ENCODE data around the gene WAPL. TPM values are rescaled to one million over a fixed set of nuclear protein-coding genes. Genes with fewer than 3 reads are reported as not detected.

The WAPL gene
- total and polyA plus RNA-seq, 2 of the 8 experiments (the other 6 are each of a cell fraction or from before 2014, with no cell fraction given): 12.8 to 48.1 TPM

GRCh38 chr10:86533328-86533727, 11.7 kb upstream of the WAPL start:
- ChIA-PET CTCF (ENCODE audit: partially characterized antibody) (interaction anchor here (1.7 to 3.0 kb wide), 3 partner anchors 10 to 52 kb away, joined by 4 to 25 read pairs (median 15); partner anchors contain the start of gene WAPL), POLR2A (ENCODE audit: partially characterized antibody) (interaction anchor here (0.6 kb wide), 1 partner anchor 10 kb away, joined by 3 read pairs; no protein-coding TSS in a partner anchor)
- H2AFZ ChIP-seq (ENCODE audit: low read length): no peak overlapping the region
- H3K23ac ChIP-seq (ENCODE audit: insufficient read length): no peak overlapping the region
- 0 out of 2 replicates have a peak overlapping the region, but pooled peaks have one; percentile 9 for H2BK15ac ChIP-seq (ENCODE audit: low read length)
- no peak overlapping the region for H3K56ac ChIP-seq (replicated peaks; ENCODE audit: insufficient read length, low read depth, low read length)
- H3K36me3 ChIP-seq (ENCODE audit: control insufficient read depth in 2 of 4, insufficient read depth in 4 of 4, low read length in 3 of 4): no peaks in the 10 kb centered on the region
- H3K4ac ChIP-seq (replicated peaks; ENCODE audit: insufficient read length, low read depth, low read length): no peak overlapping the region
- no peak overlapping the region for H3K14ac ChIP-seq (ENCODE audit: insufficient read length)
- 0 out of 2 replicates have a peak overlapping the region, but pooled peaks have one; percentile 17 for H2AK5ac ChIP-seq (ENCODE audit: low read depth, low read length)
- H3K79me2 ChIP-seq (ENCODE audit: control insufficient read depth in 1 of 2, insufficient read depth in 2 of 2, low read length in 2 of 2): no peaks in the 10 kb centered on the region
- H4K91ac ChIP-seq (replicated peaks; ENCODE audit: insufficient read length, low read length): no peak overlapping the region
- FAIRE-seq: no peak
- H3K9me3 ChIP-seq (ENCODE audit: insufficient read depth in 2 of 2, low read depth in 1 of 2, low read length in 1 of 2): no peaks in the 10 kb centered on the region
- no peak overlapping the region for H3K4me2 ChIP-seq (ENCODE audit: insufficient read depth in 1 of 2, low read depth in 2 of 2, low read length in 2 of 2)
- H4K8ac ChIP-seq (ENCODE audit: extremely low read depth, insufficient read depth, low read length): no peak overlapping the region
- DNase-seq (ENCODE audit: low read depth in 1 of 2, low spot score in 2 of 2): no peak
- no peak overlapping the region for H4K5ac ChIP-seq (ENCODE audit: insufficient read length, low read depth, low read length)
- no peaks in the 10 kb centered on the region for H4K20me1 ChIP-seq (replicated peaks in 1 of 2; ENCODE audit: control insufficient read depth in 1 of 2, insufficient read depth in 2 of 2, low read length in 2 of 2)
- no peak overlapping the region for H2BK120ac ChIP-seq (replicated peaks; ENCODE audit: low read depth, low read length)
- H3K23me2 ChIP-seq (ENCODE audit: low read depth, low read length): peaks cover 8% of the 10 kb centered on the region; the same call in 1 of the 2 replicates
- WGBS, 2 experiments (ENCODE audit: extremely low coverage in 1 of 2, insufficient coverage in 1 of 2, insufficient read length in 1 of 2, insufficient replicate concordance in 2 of 2, low coverage in 1 of 2, low lambda C conversion rate in 2 of 2, missing lambda C conversion rate in 1 of 2): 83% methylated on average over 2 of the region's 2 CpGs; no CpG with 5 or more reads in 1 of the 2 experiments
- no peak overlapping the region for H2BK5ac ChIP-seq (ENCODE audit: low read depth, low read length)
- H3K27me3 ChIP-seq (replicated peaks in 1 of 4; ENCODE audit: control insufficient read depth in 3 of 4, extremely low read depth in 1 of 4, insufficient read depth in 3 of 4, low read length in 3 of 4): peaks cover 0 to 21% (median 10%) of the 10 kb centered on the region in 4 experiments; a peak in 5 of 7 replicates
- H3K79me1 ChIP-seq (ENCODE audit: low read depth, low read length): no peaks in the 10 kb centered on the region
- peak overlapping the region; percentile 25; the same call in 1 of the 2 replicates for H3K18ac ChIP-seq (ENCODE audit: extremely low read depth, low read length)
- no peak overlapping the region for H3K4me3 ChIP-seq (ENCODE audit: extremely low read depth in 1 of 4, insufficient read depth in 2 of 4, low read depth in 3 of 4, low read length in 4 of 4)
- H2BK20ac ChIP-seq (ENCODE audit: low read length): no peak overlapping the region; the same call in 1 of the 2 replicates
- no peak overlapping the region for H3K9ac ChIP-seq (replicated peaks in 1 of 4; ENCODE audit: extremely low read depth in 1 of 4, low read depth in 3 of 4, low read length in 3 of 4)
- H2BK12ac ChIP-seq (ENCODE audit: low read depth, low read length): peak overlapping the region; percentile 62
- peaks cover 6 to 22% (median 15%) of the 10 kb centered on the region in 4 experiments for H3K4me1 ChIP-seq (replicated peaks in 1 of 4; ENCODE audit: control insufficient read depth in 3 of 4, insufficient read depth in 4 of 4, low read length in 3 of 4)
- no peak overlapping the region for H3K27ac ChIP-seq (ENCODE audit: low read depth, low read length)
- TF ChIP-seq MAFK (IDR thresholded peaks at IDR 0.05; ENCODE audit: low read depth, low read length) (no peak), JUN (IDR thresholded peaks at IDR 0.05; ENCODE audit: low read depth, low read length) (no peak), YY1 (IDR thresholded peaks at IDR 0.05; ENCODE audit: low read depth, low read length) (no peak), SAP30 (IDR thresholded peaks at IDR 0.05; ENCODE audit: insufficient read depth, insufficient replicate concordance, low read length) (no peak), POLR2AphosphoS5 (IDR thresholded peaks at IDR 0.05; ENCODE audit: low read depth, low read length) (no peak), HDAC2 (IDR thresholded peaks at IDR 0.05; ENCODE audit: borderline replicate concordance in 1 of 2, low read depth in 2 of 2, low read length in 2 of 2) (no peak), E2F6 (IDR thresholded peaks at IDR 0.05) (no peak), RAD21 (IDR thresholded peaks at IDR 0.05 in 1 of 2, conservative IDR thresholded peaks at IDR 0.05 in 1 of 2; ENCODE audit: low read depth in 2 of 2, low read length in 2 of 2) (no peak), RNF2 (IDR thresholded peaks at IDR 0.05; ENCODE audit: borderline replicate concordance, low read depth, low read length, missing control alignments, poor library complexity, severe bottlenecking) (no peak), EGR1 (IDR thresholded peaks at IDR 0.05; ENCODE audit: borderline replicate concordance, low read depth, low read length) (no peak), TEAD4 (IDR thresholded peaks at IDR 0.05; ENCODE audit: low read depth, low read length) (no peak)

Measured in H1 (cell line).